Liver (tissue), 9 donors: Measurements from ENCODE around the gene OR51B4. TPM values are rescaled to one million over a fixed set of nuclear protein-coding genes. Genes with fewer than 3 reads are reported as not detected.

Source experiments
- DNase-seq: peaks from one replicate; pipeline ENCODE4 v3.0.0-alpha.2; 2017; ENCODE audit warnings: low spot score
- H3K27ac ChIP-seq, 2 donors: one replicate each; pipeline ENCODE4 v1.7.0; 2013; ENCODE audit warnings: inconsistent platforms in 2 of 2, low read length in 2 of 2, control low read depth in 1 of 2, low read depth in 1 of 2, mild to moderate bottlenecking in 1 of 2
- H3K27me3 ChIP-seq, 4 donors: one replicate each; pipeline versions ENCODE4 v1.6.1 to v1.7.0; 2013; ENCODE audit warnings: low read length in 3 of 4, inconsistent platforms in 1 of 4, mild to moderate bottlenecking in 1 of 4, moderate library complexity in 1 of 4; ENCODE audit not compliant: control insufficient read depth in 4 of 4, insufficient read depth in 4 of 4
- H3K36me3 ChIP-seq, 4 donors: one replicate each; pipeline versions ENCODE4 v1.6.1 to v1.7.0; 2013; ENCODE audit warnings: low read length in 3 of 4, mild to moderate bottlenecking in 3 of 4, low read depth in 1 of 4, moderate library complexity in 1 of 4; ENCODE audit not compliant: control insufficient read depth in 4 of 4, insufficient read depth in 3 of 4
- H3K4me1 ChIP-seq, 4 donors: one replicate each; pipeline versions ENCODE4 v1.6.1 to v1.7.0; 2013; ENCODE audit warnings: low read length in 3 of 4, mild to moderate bottlenecking in 3 of 4, moderate library complexity in 1 of 4; ENCODE audit not compliant: control insufficient read depth in 4 of 4, insufficient read depth in 4 of 4
- H3K4me3 ChIP-seq, 3 donors: one replicate each; pipeline versions ENCODE4 v1.6.1 to v1.7.0; 2013; ENCODE audit warnings: low read length in 3 of 3, control low read depth in 1 of 3, low read depth in 1 of 3, mild to moderate bottlenecking in 1 of 3
- H3K9ac ChIP-seq, 2 donors: one replicate each; pipeline ENCODE4 v1.7.0; 2013; ENCODE audit warnings: low read length in 2 of 2, mild to moderate bottlenecking in 2 of 2, moderate library complexity in 2 of 2, control low read depth in 1 of 2, low read depth in 1 of 2
- H3K9me3 ChIP-seq, 4 donors: one replicate each; pipeline versions ENCODE4 v1.6.1 to v1.7.0; 2013; ENCODE audit warnings: low read length in 3 of 4; ENCODE audit not compliant: control insufficient read depth in 4 of 4
- ATF3 ChIP-seq: IDR thresholded peaks from 2 replicates; pipeline ENCODE4 v1.6.1; 2016; ENCODE audit warnings: antibody characterized with exemption
- CTCF ChIP-seq: fragments of 150-350 bp; IDR thresholded peaks from 2 replicates; pipeline ENCODE4 v1.5.1; 2017; ENCODE audit warnings: improper control_type of control experiment, low read depth, low read length; ENCODE audit not compliant: missing input control
- EGR1 ChIP-seq, 2 donors: IDR thresholded peaks; 2 replicates each; pipeline ENCODE4 v1.6.1; 2016 to 2018; ENCODE audit warnings: antibody characterized with exemption in 2 of 2, low read depth in 2 of 2
- FOXA1 ChIP-seq: IDR thresholded peaks from 2 replicates; pipeline ENCODE4 v1.6.1; 2016; ENCODE audit warnings: antibody characterized with exemption
- FOXA2 ChIP-seq: IDR thresholded peaks from 2 replicates; pipeline ENCODE4 v1.6.1; 2016; ENCODE audit warnings: antibody characterized with exemption
- GABPA ChIP-seq, 2 donors: IDR thresholded peaks in 1 of 2; conservative IDR thresholded peaks in 1 of 2; 2 replicates each; pipeline ENCODE4 v1.6.1; 2016; ENCODE audit warnings: antibody characterized with exemption in 2 of 2, mild to moderate bottlenecking in 1 of 2, moderate library complexity in 1 of 2
- HNF4A ChIP-seq, 2 donors: conservative IDR thresholded peaks; 2 replicates each; pipeline ENCODE4 v1.6.1; 2016; ENCODE audit warnings: antibody characterized with exemption in 2 of 2, mild to moderate bottlenecking in 2 of 2
- HNF4G ChIP-seq: IDR thresholded peaks from 2 replicates; pipeline ENCODE4 v1.6.1; 2016; ENCODE audit warnings: antibody characterized with exemption
- JUND ChIP-seq, 2 donors: IDR thresholded peaks; 2 replicates each; pipeline ENCODE4 v1.6.1; 2016; ENCODE audit warnings: antibody characterized with exemption in 2 of 2
- MAX ChIP-seq: IDR thresholded peaks from 2 replicates; pipeline ENCODE4 v1.6.1; 2016; ENCODE audit warnings: antibody characterized with exemption
- NR2F2 ChIP-seq: IDR thresholded peaks from 2 replicates; pipeline ENCODE4 v1.6.1; 2016; ENCODE audit warnings: antibody characterized with exemption
- RAD21 ChIP-seq, 2 donors: IDR thresholded peaks; 2 replicates each; pipeline ENCODE4 v1.6.1; 2016; ENCODE audit warnings: antibody characterized with exemption in 2 of 2, mild to moderate bottlenecking in 2 of 2
- REST ChIP-seq: IDR thresholded peaks from 2 replicates; pipeline ENCODE4 v1.6.1; 2016; ENCODE audit warnings: antibody characterized with exemption, mild to moderate bottlenecking
- RXRA ChIP-seq, 2 donors: IDR thresholded peaks; 2 replicates each; pipeline ENCODE4 v1.6.1; 2017 to 2018; ENCODE audit warnings: antibody characterized with exemption in 2 of 2, mild to moderate bottlenecking in 1 of 2
- SP1 ChIP-seq: IDR thresholded peaks from 2 replicates; pipeline ENCODE4 v1.6.1; 2018; ENCODE audit warnings: antibody characterized with exemption, mild to moderate bottlenecking
- TAF1 ChIP-seq: conservative IDR thresholded peaks from 2 replicates; pipeline ENCODE4 v1.6.1; 2016; ENCODE audit warnings: antibody characterized with exemption, mild to moderate bottlenecking
- YY1 ChIP-seq: IDR thresholded peaks from 2 replicates; pipeline ENCODE4 v1.6.1; 2016; ENCODE audit warnings: antibody characterized with exemption, mild to moderate bottlenecking
- ZBTB33 ChIP-seq: IDR thresholded peaks from 2 replicates; pipeline ENCODE4 v1.6.1; 2016; ENCODE audit warnings: antibody characterized with exemption
- WGBS: extraction: QIAGEN DNeasy Blood & Tissue Kit; methylation state at CpG from one replicate; pipeline ENCODE4 v1.1.7; 2013; 5-methylcytosine and 5-hydroxymethylcytosine counted together
- polyA plus RNA-seq, 2 donors: library from polyadenylated mRNA; stranded (reverse) in 1 of 2; unstranded in 1 of 2; fragments of 200-250 nt in 1 of 2; fragments of >200 nt in 1 of 2; fragmentation: Nextera tagmentation in 1 of 2; extraction: Ambion mirVana in 1 of 2; gene quantifications; one replicate each; pipeline versions ENCODE4 v1.2.1 to v1.2.3, GENCODE V29; 2013 to 2015
- total RNA-seq, 2 donors: library from RNA; depleted of rRNA; stranded (reverse); fragments of >200 nt; gene quantifications; one replicate each; pipeline ENCODE4 v1.2.3, GENCODE V29; 2014
- donor health status: healthy.
- donor health status: healthy.
- donor health status: healthy.
- donor health status: healthy.
- donor health status: healthy.

Gene OR51B4
- total and polyA plus RNA-seq, 4 donors = not detected

GRCh38 chr11:5269715-5270147, 32.0 kb downstream of the OR51B4 start, which contains the start of gene HBE1 (continued):
- TF ChIP-seq ZBTB33 = no peak

- Histone ChIP-seq H3K9ac (no peak overlapping the region), H3K27me3 (peaks cover 0 to 4% (median 0%) of the 10 kb centered on the region in 4 donors), H3K27ac (no peak overlapping the region), H3K36me3 (no peaks in the 10 kb centered on the region), H3K4me1 (no peaks in the 10 kb centered on the region), H3K9me3 (no peaks in the 10 kb centered on the region), H3K4me3 (no peak overlapping the region)
- 77% methylated on average over 2 of the region's 2 CpGs for WGBS
- TF ChIP-seq ZBTB33 (no peak), HNF4A (conservative IDR thresholded peaks at IDR 0.05) (no peak), RAD21 (IDR thresholded peaks at IDR 0.05) (no peak), SP1 (no peak), EGR1 (IDR thresholded peaks at IDR 0.05; ENCODE audit: low read depth in 2 of 2) (no peak), HNF4G (no peak), ATF3 (no peak), YY1 (no peak), FOXA2 (no peak), FOXA1 (no peak), RXRA (IDR thresholded peaks at IDR 0.05) (no peak), REST (no peak), MAX (no peak), GABPA (IDR thresholded peaks at IDR 0.05 in 1 of 2, conservative IDR thresholded peaks at IDR 0.05 in 1 of 2) (no peak), JUND (IDR thresholded peaks at IDR 0.05) (no peak), TAF1 (no peak), NR2F2 (no peak), CTCF (no peak)
- DNase-seq = no peak
These were observed 34.6 kb downstream of the OR51B4 start for GRCh38 chr11:5267033-5267563.
